Fibroblast of pulmonary artery (primary cell): ENCODE measurements around the gene ABITRAM.

ENCODE experiments used
- DNase-seq: peaks from one replicate; pipeline ENCODE4 v3.0.0-alpha.2; 2010; ENCODE audit warnings: low read depth
- H3K4me3 ChIP-seq: replicated peaks from 2 replicates; pipeline ENCODE4 v1.5.1; 2011; ENCODE audit warnings: low read depth, mild to moderate bottlenecking, control low read depth, low read length, moderate library complexity
- CTCF ChIP-seq: IDR thresholded peaks from 2 replicates; pipeline ENCODE4 v1.5.1; 2011; ENCODE audit warnings: mild to moderate bottlenecking, control low read depth, low read length, inconsistent platforms; ENCODE audit errors: missing control alignments

Gene ABITRAM

GRCh38 chr9:108953983-108954574 lies 19.9 kb downstream of the ABITRAM start:
- TF ChIP-seq CTCF, result peak; percentile 72
- H3K4me3 ChIP-seq, result no peak overlapping the region
- peak; percentile 77 for DNase-seq

GRCh38 chr9:108956022-108956630 lies 21.9 kb downstream of the ABITRAM start:
- no peak overlapping the region for H3K4me3 ChIP-seq
- TF ChIP-seq CTCF, result no peak
- DNase-seq, result no peak

- no peak overlapping the region for H3K4me3 ChIP-seq
- no peak for TF ChIP-seq CTCF
- no peak for DNase-seq
These were observed 22.4 kb downstream of the ABITRAM start for GRCh38 chr9:108956631-108957026.

GRCh38 chr9:108960331-108960730 lies 26.1 kb downstream of the ABITRAM start:
- DNase-seq, result no peak
- no peak for TF ChIP-seq CTCF
- H3K4me3 ChIP-seq, result no peak overlapping the region

- no peak for TF ChIP-seq CTCF
- no peak overlapping the region for H3K4me3 ChIP-seq
- DNase-seq, result no peak
These were observed 27.0 kb downstream of the ABITRAM start for GRCh38 chr9:108961151-108961550.

GRCh38 chr9:108963459-108964143 lies 29.4 kb downstream of the ABITRAM start:
- no peak for TF ChIP-seq CTCF
- no peak overlapping the region for H3K4me3 ChIP-seq
- peak; percentile 52 for DNase-seq
